Measurements from ENCODE around the gene PDPR.
"Not testable (repeated sequence)": the region's sequence is repeated elsewhere in the genome, so short reads cannot be mapped to it uniquely, and the experiment has no call there.

Gene PDPR

DNA sequence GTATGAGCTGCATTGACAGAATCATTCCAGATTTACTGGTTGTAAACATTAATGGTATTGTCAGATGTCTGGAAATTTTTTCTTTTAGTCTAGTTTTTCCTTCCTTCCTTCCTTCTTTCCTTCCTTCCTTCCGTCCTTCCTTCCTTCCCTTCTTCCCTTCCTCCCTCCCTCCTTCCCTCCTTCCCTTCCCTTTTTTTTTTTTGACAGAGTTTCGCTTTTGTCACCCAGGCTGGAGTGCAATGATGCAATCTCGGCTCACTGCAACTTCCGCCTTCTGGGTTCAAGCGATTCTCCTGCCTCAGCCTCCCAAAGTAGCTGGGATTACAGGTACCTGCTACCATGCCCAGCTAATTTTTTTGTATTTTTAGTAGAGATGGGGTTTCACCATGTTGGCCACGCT is 24.8 kb upstream of the PDPR start:
- not testable (repeated sequence) for H3K36me3 ChIP-seq (ENCODE audit: control insufficient read depth, insufficient read depth, low read length); H3K4me3 ChIP-seq (ENCODE audit: insufficient read depth, low read depth, low read length); H3K4me1 ChIP-seq (ENCODE audit: control insufficient read depth, insufficient read depth, low read length); H3K27ac ChIP-seq (ENCODE audit: insufficient read depth, low read depth, low read length, poor library complexity, severe bottlenecking); H3K27me3 ChIP-seq (ENCODE audit: control insufficient read depth, insufficient read depth, low read length, poor library complexity, severe bottlenecking); H3K9me3 ChIP-seq (ENCODE audit: control insufficient read depth, low read length)
- 90 to 94% methylated on average over 2 to 3 of the region's 6 CpGs for WGBS, 2 experiments

DNA sequence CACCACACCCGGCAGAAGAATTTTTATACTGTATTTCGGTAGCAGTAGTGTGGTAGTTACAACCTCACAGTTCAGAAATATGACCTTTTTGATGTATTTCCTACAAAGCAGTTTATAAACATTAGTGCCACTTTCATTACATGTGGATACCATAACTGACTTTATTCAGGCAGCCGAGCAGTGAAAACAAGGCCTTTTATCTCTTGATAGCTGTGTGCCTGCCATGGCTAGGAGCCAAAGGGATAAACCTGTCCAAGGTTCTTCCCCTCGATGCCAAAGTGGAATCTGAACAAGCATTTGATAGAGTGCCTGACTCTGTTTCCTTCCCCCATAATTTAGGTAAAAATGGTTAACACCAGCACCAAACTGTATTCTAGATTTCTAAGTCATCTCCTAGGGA is 23.0 kb upstream of the PDPR start:
- not testable (repeated sequence) for H3K4me3 ChIP-seq (ENCODE audit: insufficient read depth, low read depth, low read length); H3K4me1 ChIP-seq (ENCODE audit: control insufficient read depth, insufficient read depth, low read length); H3K27ac ChIP-seq (ENCODE audit: insufficient read depth, low read depth, low read length, poor library complexity, severe bottlenecking); H3K27me3 ChIP-seq (ENCODE audit: control insufficient read depth, insufficient read depth, low read length, poor library complexity, severe bottlenecking); H3K36me3 ChIP-seq (ENCODE audit: control insufficient read depth, insufficient read depth, low read length); H3K9me3 ChIP-seq (ENCODE audit: control insufficient read depth, low read length)
- WGBS, 2 experiments, result 77 to 94% methylated on average over 1 to 2 of the region's 4 CpGs

- not testable (repeated sequence) for H3K4me3 ChIP-seq (ENCODE audit: insufficient read depth, low read depth, low read length); H3K36me3 ChIP-seq (ENCODE audit: control insufficient read depth, insufficient read depth, low read length); H3K4me1 ChIP-seq (ENCODE audit: control insufficient read depth, insufficient read depth, low read length); H3K27me3 ChIP-seq (ENCODE audit: control insufficient read depth, insufficient read depth, low read length, poor library complexity, severe bottlenecking); H3K27ac ChIP-seq (ENCODE audit: insufficient read depth, low read depth, low read length, poor library complexity, severe bottlenecking); H3K9me3 ChIP-seq (ENCODE audit: control insufficient read depth, low read length)
- no CpG with 5 or more reads among the region's 1 CpG for WGBS, 2 experiments
These were observed 20.0 kb upstream of the PDPR start for GRCh38 chr16:70094096-70094495.

DNA sequence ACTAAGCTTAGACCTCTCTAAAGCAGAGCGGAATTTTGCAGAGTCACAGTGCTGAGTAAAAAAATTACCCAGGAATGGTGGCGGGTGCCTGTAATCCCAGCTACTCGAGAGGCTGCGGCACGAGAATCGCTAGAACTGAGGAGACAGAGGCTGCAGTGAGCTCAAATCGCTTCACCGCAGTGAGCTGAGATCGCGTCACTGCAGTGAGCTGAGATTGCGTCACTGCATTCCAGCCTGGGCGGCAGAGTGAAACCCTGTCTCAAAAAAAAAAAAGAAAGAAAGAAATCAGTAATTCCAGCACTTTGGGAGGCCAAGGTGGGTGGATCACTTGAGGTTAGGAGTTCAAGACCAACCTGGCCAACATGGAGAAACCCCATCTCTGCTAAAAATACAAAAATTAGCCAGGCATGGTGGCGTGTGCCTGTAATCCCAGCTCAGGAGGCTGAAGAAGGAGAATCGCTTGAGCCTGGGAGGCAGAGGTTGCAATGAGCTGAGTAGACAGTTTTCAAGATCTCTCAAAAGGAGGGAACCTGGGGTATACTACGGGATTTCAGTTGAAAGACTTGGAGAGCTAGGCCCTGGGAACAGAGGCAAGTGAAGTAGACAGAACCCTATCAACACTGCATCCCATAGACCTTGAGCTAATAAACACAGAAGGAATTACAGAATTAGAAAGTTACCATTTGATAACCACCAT is 4.4 kb upstream of the PDPR start:
- not testable (repeated sequence) for H3K4me3 ChIP-seq (ENCODE audit: insufficient read depth, low read depth, low read length); H3K4me1 ChIP-seq (ENCODE audit: control insufficient read depth, insufficient read depth, low read length)
- WGBS, 2 experiments, result 88 to 89% methylated on average over 15 of the region's 15 CpGs

GRCh38 chr16:70112162-70112561 is 2.0 kb upstream of the PDPR start:
- H3K36me3 ChIP-seq (ENCODE audit: control insufficient read depth, insufficient read depth, low read length); H3K27ac ChIP-seq (ENCODE audit: insufficient read depth, low read depth, low read length, poor library complexity, severe bottlenecking); H3K9me3 ChIP-seq (ENCODE audit: control insufficient read depth, low read length); H3K4me3 ChIP-seq (ENCODE audit: insufficient read depth, low read depth, low read length); H3K27me3 ChIP-seq (ENCODE audit: control insufficient read depth, insufficient read depth, low read length, poor library complexity, severe bottlenecking); H3K4me1 ChIP-seq (ENCODE audit: control insufficient read depth, insufficient read depth, low read length): not testable (repeated sequence)
- 96 to 100% methylated on average over 4 to 5 of the region's 6 CpGs for WGBS, 2 experiments

More for the DNA sequence above, 4.4 kb upstream of the PDPR start:
- H3K27me3 ChIP-seq (ENCODE audit: control insufficient read depth, insufficient read depth, low read length, poor library complexity, severe bottlenecking); H3K9me3 ChIP-seq (ENCODE audit: control insufficient read depth, low read length); H3K27ac ChIP-seq (ENCODE audit: insufficient read depth, low read depth, low read length, poor library complexity, severe bottlenecking); H3K36me3 ChIP-seq (ENCODE audit: control insufficient read depth, insufficient read depth, low read length): not testable (repeated sequence)

GRCh38 chr16:70113599-70113981 is 542 bp upstream of the PDPR start:
- H3K4me3 ChIP-seq (ENCODE audit: insufficient read depth, low read depth, low read length), result peak overlapping the region; percentile 63
- 0% methylated on average over 2 to 3 of the region's 15 CpGs for WGBS, 2 experiments
- not testable (repeated sequence) for H3K4me1 ChIP-seq (ENCODE audit: control insufficient read depth, insufficient read depth, low read length); H3K36me3 ChIP-seq (ENCODE audit: control insufficient read depth, insufficient read depth, low read length); H3K9me3 ChIP-seq (ENCODE audit: control insufficient read depth, low read length); H3K27ac ChIP-seq (ENCODE audit: insufficient read depth, low read depth, low read length, poor library complexity, severe bottlenecking); H3K27me3 ChIP-seq (ENCODE audit: control insufficient read depth, insufficient read depth, low read length, poor library complexity, severe bottlenecking)

GRCh38 chr16:70118354-70118753 is 4.2 kb downstream of the PDPR start:
- not testable (repeated sequence) for H3K9me3 ChIP-seq (ENCODE audit: control insufficient read depth, low read length); H3K36me3 ChIP-seq (ENCODE audit: control insufficient read depth, insufficient read depth, low read length); H3K4me3 ChIP-seq (ENCODE audit: insufficient read depth, low read depth, low read length); H3K27me3 ChIP-seq (ENCODE audit: control insufficient read depth, insufficient read depth, low read length, poor library complexity, severe bottlenecking); H3K27ac ChIP-seq (ENCODE audit: insufficient read depth, low read depth, low read length, poor library complexity, severe bottlenecking); H3K4me1 ChIP-seq (ENCODE audit: control insufficient read depth, insufficient read depth, low read length)
- WGBS, 2 experiments, result 97 to 98% methylated on average over 6 of the region's 6 CpGs

DNA sequence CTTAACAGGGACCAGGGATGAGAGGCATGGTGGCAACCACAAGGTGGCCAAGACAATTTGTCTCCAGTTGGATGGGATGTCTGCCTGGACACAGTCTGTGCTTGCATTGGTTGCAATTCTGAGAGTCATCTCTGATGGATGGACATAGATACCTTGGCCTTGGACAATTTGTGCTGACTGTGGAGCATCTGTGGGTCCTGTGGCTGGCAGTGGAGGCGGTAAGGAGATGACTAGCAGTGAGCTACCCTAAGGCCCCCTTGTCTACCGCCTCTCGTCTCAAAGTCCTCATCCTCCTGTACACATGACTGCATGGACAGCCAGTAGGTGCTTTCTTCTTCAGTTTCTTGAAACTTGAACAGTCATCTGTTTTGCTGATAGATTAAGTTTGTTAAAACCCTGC is 4.6 kb downstream of the PDPR start:
- H3K4me1 ChIP-seq (ENCODE audit: control insufficient read depth, insufficient read depth, low read length); H3K9me3 ChIP-seq (ENCODE audit: control insufficient read depth, low read length); H3K27ac ChIP-seq (ENCODE audit: insufficient read depth, low read depth, low read length, poor library complexity, severe bottlenecking); H3K27me3 ChIP-seq (ENCODE audit: control insufficient read depth, insufficient read depth, low read length, poor library complexity, severe bottlenecking); H3K36me3 ChIP-seq (ENCODE audit: control insufficient read depth, insufficient read depth, low read length); H3K4me3 ChIP-seq (ENCODE audit: insufficient read depth, low read depth, low read length): not testable (repeated sequence)
- 100% methylated on average over 1 to 3 of the region's 3 CpGs for WGBS, 2 experiments

- H3K4me1 ChIP-seq (ENCODE audit: control insufficient read depth, insufficient read depth, low read length); H3K4me3 ChIP-seq (ENCODE audit: insufficient read depth, low read depth, low read length); H3K27ac ChIP-seq (ENCODE audit: insufficient read depth, low read depth, low read length, poor library complexity, severe bottlenecking); H3K9me3 ChIP-seq (ENCODE audit: control insufficient read depth, low read length); H3K27me3 ChIP-seq (ENCODE audit: control insufficient read depth, insufficient read depth, low read length, poor library complexity, severe bottlenecking): not testable (repeated sequence)
- WGBS, 2 experiments, result 95% methylated on average over 8 of the region's 8 CpGs
- peaks cover 12% of the 10 kb centered on the region for H3K36me3 ChIP-seq (ENCODE audit: control insufficient read depth, insufficient read depth, low read length)
These were observed 6.3 kb downstream of the PDPR start for GRCh38 chr16:70120398-70120797.

- H3K9me3 ChIP-seq (ENCODE audit: control insufficient read depth, low read length); H3K4me3 ChIP-seq (ENCODE audit: insufficient read depth, low read depth, low read length); H3K27me3 ChIP-seq (ENCODE audit: control insufficient read depth, insufficient read depth, low read length, poor library complexity, severe bottlenecking); H3K27ac ChIP-seq (ENCODE audit: insufficient read depth, low read depth, low read length, poor library complexity, severe bottlenecking); H3K4me1 ChIP-seq (ENCODE audit: control insufficient read depth, insufficient read depth, low read length): not testable (repeated sequence)
- 89 to 90% methylated on average over 14 of the region's 14 CpGs for WGBS, 2 experiments
- peaks cover 22% of the 10 kb centered on the region for H3K36me3 ChIP-seq (ENCODE audit: control insufficient read depth, insufficient read depth, low read length)
These were observed 9.7 kb downstream of the PDPR start for GRCh38 chr16:70123822-70124221.

DNA sequence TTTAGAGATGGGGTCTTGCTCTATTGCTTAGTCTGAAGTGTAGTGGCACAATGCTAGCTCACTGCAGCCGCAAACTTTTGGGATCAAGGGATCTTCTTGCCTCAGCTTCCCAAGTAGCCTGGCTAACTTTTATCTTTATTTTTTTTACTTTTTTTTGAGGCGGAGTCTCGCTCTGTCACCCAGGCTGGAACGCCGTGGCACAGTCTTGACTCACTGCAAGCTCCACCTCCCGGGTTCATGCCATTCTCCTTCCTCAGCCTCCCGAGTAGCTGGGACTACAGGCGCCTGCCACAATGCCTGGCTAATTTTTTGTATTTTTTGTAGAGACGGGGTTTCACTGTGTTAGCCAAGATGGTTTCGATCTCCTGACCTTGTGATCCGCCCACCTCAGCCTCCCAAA is 12.1 kb downstream of the PDPR start:
- H3K4me1 ChIP-seq (ENCODE audit: control insufficient read depth, insufficient read depth, low read length); H3K9me3 ChIP-seq (ENCODE audit: control insufficient read depth, low read length); H3K4me3 ChIP-seq (ENCODE audit: insufficient read depth, low read depth, low read length); H3K27me3 ChIP-seq (ENCODE audit: control insufficient read depth, insufficient read depth, low read length, poor library complexity, severe bottlenecking); H3K27ac ChIP-seq (ENCODE audit: insufficient read depth, low read depth, low read length, poor library complexity, severe bottlenecking): not testable (repeated sequence)
- peaks cover 34% of the 10 kb centered on the region for H3K36me3 ChIP-seq (ENCODE audit: control insufficient read depth, insufficient read depth, low read length)
- 95% methylated on average over 11 of the region's 11 CpGs for WGBS, 2 experiments
